NCI-H146 treated with DMSO at 0.1 percent for 48 hours (cell line): ENCODE data around the gene C6orf52.
"Not testable (repeated sequence)": the region's sequence is repeated elsewhere in the genome, so short reads cannot be mapped to it uniquely, and the experiment has no call there.

Experiments
- DNase-seq: peaks from one replicate; lab custom pipeline; 2025; ENCODE audit not compliant: unreplicated experiment; lab: John Stamatoyannopoulos, UW

C6orf52 gene

DNA sequence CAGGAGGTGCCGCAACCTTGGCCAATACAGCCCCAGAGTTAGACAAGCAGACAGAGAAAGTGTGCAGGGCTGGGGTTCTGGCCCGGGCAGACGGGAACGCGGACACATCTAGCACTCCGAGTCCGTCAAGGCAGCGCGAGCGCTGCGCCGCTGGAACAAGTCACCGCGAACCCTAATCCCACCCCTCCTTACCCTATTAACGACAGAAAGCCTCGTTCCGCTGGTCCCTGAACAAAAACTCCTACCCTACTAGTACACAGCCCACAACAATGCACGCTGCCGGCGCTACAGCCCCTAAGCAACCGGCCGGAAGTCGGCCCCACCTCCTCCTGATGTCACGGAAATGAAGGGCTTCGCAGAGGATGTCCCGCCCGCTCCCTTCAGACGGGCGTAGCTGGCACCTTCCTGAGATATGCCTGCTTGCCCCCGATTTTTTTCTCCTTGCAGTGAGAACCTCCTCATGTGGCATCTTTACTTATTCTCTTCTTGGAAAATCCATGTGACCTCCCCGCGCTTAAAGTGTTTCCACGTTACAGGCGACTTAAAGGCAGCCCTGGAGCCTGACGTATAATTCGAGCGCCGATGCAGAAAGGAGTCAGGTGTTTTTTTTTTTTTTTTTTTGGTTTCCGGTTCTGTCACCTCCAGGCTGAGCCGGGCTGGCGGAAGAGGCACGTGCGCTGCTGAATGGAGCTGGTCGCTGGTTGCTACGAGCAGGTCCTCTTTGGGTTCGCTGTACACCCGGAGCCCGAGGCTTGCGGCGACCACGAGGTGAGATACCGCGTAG, at the start of gene C6orf52, which contains the start of gene PAK1IP1:
TSS of gene C6orf52 (minus strand) at position 315 of the 784 bp plus-strand sequence. CDS start 7,066 bp downstream, outside the sequence.
TSS of gene PAK1IP1 (plus strand) at position 671 of the 784 bp plus-strand sequence. CDS start at position 685, 14 bp downstream.
- peak; percentile 94 for DNase-seq

DNA sequence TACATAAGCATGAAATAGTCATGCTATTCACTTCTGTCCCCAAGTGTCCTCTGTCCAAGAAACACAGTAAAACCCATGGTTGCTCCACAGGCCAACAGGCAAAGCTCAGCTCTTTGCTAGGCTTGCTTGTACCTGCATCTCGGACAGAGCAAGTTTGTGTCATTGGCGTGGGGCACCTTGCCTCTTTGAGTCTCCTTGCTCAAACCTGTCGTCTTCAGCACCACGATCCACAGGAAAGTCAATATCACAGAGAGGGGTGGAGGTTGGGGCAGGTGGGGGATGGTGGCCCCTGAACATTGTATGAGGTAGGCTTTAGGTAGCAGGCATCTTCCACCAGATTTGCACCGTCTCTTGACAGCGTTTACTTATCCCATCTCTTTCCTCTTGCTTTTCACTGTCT, 49.1 kb upstream of the C6orf52 start:
- no peak for DNase-seq

DNA sequence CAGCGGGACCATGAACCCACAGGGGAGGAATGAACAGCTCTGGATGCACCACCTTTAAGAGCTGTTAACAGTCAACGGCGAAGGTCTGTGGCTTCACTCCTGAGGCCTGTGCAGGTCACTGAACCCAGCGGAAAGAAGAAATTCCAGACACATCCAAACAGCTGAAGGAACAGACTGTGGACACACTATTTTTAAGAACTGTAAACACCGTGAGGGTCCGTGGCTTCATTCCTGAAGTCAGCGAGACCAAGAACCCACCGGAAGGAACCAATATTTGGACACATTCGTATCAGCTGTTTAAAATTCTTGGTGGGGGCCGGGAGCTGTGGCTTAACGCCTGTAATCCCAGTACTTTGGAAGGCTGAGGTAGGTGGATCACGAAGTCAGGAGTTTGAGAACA, 47.8 kb upstream of the C6orf52 start:
- no peak for DNase-seq

DNA sequence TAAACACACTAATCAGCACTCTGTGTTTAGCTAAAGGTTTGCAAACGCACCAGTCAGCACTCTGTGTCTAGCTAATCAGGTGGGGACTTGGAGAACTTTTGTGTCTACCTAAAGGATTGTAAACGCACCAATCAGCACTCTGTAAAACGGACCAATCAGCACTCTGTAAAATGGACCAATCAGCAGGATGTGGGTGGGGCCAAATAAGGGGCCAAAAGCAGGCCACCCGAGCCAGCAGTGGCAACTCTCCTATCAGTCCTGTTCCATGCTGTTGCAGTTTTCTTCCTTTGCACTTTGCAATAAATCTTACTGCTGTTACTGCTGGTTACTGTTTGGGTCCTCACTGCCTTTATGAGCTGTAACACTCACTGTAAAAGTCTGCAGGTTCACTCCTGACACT, 47.2 kb upstream of the C6orf52 start:
- DNase-seq: not testable (repeated sequence)

DNA sequence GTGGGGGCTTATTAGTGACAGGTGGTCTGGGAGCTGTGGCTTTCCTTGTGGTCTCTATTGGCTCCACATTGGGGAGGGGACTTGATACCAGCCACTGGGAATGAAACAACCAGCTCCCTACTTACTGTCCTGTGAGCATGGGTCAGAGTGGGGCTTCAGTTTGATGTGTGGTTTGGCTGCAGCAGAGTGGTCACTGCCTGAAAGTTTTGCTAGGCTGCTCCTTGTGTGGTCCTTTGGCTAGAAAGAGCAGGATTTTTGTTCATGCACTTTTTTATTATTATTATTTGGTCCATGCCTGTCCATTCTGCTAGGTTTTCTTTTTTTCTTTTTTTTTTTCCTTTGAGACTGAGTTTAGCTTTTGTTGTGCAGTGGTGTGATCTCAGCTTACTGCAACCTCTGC, 45.6 kb upstream of the C6orf52 start:
- no peak for DNase-seq

DNA sequence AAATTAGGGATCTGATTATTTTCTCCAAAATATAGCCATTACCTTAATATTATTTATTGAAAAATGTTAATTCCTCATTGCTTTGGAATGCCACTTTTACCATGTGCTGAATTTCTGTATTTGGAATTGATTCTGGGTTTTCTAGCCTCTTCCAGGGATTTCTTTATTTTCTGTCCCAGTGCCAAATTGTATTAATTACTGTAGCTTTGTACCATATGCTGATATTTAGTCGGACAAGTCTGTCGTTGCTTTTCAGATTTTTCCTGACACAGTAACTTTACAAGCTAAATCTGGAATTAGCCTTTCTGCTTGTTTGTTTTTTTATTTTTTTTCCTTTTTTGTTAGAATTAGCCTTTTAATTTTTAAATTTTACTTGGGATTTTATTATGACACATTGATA, 42.3 kb upstream of the C6orf52 start:
- no peak for DNase-seq

DNA sequence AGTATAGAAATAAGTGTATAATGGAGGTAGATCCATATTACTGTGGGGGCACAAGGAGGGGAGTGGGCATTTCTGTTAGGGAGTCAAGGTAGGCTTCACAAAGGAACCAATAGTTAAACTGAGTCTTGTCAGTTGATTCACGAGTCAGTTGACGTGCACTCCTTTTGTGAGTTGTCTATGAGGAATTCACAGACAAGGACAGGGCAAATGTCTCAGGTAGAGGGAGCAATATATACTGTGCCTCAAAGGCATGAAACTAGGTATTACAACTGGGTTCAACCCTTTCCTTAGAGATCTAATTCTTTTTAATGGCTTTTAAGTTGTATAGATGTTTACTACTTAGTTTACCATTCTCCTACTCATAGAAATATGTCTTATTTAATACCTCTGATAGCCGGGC, 39.4 kb upstream of the C6orf52 start:
- DNase-seq: no peak

DNA sequence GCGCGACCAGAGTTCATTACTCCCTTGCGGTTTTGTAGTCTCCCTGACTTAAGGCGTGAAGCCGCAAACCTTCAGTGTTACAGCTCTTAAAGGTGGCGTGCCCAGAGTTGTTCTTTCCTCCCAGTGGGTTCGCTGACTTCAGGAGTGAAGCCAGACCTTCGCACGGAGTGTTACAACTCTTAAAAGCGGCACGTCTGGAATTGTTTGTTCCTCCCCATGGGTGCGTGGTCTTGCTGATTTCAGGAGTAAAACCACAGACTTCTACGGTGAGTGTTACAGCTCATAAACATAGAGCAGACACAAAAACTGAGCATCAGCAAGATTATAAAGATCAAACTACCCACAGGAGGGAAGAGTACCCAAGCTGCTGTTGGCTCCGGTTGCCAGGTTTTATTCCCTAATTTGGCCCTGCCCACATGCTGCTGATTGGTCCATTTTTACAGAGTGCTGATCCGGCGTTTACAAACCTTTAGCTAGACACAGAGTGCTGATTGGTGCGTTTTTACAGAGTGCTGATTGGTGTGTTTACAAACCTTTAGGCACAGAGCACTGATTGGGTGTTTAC, 38.8 kb upstream of the C6orf52 start:
- DNase-seq: no peak

DNA sequence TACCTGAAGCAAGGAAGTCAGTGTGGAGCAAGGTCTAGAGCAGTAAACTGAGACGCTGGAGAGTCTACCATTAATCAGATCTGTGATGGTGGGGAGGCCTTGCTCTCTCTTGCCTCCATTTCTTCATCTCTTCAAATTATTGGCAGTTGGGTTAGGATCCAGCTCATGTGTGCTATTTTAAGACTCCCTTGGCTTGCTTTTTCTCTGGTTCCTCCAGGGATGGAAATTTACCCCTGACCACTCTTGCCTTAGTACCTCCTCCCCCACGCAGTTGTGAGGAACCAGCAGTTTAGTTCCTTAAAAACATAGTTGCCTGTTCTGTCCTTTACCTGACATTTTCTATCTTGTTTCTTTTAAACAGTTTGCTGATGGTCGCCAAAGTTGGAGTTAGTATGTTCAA, 35.8 kb upstream of the C6orf52 start:
- no peak for DNase-seq

DNA sequence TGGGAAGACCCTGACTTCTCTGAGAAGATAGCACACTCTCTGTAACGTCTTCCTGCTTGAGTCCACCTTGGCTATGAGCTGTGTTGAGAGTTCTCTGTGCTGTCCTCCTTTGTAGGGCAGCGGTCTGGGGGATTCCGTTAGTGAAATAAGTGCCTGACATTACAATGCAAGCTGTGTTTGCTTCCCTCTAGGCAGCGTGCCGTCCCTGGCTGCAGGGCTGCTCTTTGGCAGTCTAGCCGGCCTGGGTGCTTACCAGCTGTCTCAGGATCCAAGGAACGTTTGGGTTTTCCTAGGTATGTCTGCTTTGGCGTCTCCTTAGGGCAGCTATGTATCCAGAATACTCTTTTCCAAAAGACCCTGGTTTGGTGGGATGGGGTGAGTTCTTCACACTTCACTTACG, 31.3 kb upstream of the C6orf52 start:
- DNase-seq: no peak

DNA sequence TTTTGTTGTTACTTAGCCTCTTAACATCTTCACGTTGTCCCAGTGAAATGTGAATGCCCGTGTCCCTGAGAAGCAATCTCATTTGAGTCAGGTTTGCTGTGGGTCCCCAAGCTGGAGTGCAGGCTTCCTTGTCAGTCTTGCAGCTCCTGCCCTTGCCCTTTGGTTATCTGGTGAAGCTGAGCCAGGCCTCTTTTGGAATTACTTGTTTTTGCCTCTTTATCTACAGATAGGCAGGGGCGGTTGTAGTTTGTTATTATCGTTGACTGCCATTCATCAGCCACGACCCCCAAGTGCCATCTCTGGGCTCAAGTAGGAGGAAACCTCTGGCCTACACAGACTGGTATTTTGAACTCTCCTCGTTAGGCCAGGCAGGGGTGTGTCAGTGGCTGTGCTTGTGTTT, 30.6 kb upstream of the C6orf52 start:
- DNase-seq: no peak

DNA sequence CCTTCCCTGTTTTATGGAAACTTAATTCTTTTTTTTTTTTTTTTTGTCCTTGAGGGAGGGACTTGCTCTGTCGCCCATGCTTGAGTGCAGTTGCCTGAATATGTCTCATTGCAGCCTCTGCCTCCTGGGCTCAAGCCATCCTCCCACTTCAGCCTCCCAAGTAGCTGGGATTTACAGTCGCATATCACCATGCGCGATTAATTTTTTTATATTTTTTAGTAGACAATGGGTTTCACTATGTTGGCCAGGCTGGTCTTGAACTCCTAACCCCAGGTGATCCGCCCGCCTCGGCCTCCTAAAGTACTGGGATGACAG, 29.1 kb upstream of the C6orf52 start:
- no peak for DNase-seq

DNA sequence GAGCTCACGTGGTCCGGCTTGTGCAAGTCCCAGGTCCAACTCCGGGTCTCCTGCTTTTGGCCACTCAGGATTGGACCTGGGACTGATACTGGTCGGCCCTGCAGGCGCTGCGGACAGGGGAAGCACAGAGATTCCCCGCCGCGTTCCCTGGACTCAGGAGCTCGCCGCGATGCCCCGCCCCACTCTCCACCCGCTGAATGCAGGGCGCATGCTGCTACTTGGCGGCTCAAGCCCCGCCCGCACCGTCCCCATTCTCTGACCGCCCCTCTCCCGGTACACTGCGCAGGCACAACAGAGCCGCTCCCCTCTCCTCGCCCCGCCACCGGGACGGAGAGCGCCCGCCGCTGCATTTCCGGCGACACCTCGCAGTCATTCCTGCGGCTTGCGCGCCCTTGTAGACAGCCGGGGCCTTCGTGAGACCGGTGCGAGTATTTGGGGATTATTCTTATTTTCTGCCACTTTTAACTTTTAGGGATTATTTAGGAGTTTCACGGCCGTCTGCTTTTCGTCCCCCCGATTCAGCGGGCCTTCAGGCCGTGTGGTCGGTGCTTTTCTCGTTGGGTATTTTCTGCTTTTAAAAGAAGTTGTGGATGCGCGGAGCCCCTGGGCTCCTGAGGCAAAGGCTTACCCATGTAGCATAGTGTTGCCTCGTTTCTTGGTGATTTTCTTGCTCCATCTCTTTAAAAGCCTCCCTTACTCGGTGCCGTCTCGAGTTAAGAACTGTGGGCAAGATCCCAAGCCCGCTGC, 28.6 kb upstream of the C6orf52 start, which contains the start of gene TMEM14C:
TSS of gene TMEM14C (plus strand) at position 251 of the 747 bp plus-strand sequence. CDS start 1,544 bp downstream, outside the sequence.
- peak; percentile 94 for DNase-seq

DNA sequence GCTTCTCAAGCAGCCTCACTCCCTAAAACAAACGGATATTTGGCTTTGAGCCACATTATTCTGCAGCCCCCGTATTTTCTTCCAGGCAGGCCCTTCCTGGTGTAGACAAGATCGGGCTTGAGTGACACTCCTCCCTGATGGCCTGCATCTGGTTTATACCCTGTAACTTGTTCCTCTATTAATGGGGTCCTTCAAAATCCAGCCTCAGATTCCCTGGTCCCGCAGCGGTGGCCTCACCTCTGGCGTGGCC, 28.1 kb upstream of the C6orf52 start:
- DNase-seq: no peak

DNA sequence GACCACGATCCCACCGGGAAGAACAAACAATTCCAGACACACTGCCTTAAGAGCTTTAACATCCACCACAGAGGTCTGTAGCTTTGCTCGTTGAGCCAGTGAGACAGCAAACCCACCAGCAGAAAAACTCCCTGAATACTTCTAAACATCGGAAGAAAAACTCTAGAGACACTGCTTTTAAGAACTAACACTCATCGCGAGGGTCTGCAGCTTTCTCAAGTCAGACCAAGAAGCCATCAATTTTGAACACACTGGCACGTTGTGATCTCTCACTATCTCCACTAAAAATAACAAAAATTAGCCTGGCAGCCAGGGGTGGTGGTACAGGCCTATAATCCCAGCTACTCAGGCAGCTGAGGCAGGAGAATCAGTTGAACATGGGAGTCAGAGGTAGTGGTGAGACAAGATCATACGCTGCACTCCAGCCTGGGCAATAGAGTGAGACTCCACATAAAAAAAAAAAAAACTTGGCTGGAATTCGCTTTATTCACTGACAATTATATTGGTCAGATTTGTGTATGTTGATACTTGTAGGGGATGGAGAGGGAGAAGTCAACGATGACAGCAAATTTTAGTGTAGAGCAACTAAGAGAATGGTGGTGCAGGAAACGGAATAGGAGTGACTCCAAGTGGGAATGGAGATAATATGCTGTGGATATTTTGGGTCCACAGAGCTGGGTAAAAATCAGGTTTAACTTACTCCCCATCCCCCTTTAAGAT, 27.6 kb upstream of the C6orf52 start:
- no peak for DNase-seq

DNA sequence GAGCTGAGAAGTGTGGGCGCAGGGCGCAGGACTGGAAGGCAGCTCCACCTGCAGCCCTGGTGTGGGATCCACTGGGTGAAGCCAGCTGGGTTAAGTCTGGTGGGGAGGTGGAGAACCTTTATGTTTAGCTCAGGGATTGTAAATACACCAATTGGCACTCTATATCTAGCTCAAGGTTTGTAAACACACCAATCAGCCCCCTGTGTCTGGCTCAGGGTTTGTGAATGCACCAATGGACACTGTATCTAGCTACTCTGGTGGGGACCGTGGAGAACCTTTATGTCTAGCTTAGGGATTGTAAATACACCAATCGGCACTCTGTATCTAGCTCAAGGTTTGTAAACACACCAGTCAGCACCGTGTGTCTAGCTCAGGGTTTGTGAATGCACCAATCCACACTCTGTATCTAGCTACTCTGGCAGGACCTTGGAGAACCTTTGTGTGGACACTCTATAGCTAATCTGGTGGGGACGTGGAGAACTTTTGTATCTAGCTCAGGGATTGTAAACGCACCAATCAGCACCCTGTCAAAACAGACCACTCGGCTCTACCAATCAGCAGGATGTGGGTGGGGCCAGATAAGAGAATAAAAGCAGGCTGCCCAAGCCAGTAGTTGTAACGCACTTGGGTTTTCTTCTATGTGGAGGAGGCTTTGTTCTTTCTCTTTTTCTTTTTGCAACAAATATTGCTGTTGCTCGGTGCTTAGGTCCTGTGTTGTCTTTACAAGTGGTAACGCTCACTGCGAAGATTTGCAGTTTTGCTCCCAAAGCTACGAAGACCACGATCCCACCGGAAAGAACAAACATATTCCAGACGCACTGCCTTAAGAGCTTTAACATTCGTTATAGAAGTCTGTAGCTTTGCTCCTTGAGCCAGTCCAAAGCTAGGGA, 26.8 kb upstream of the C6orf52 start:
- DNase-seq: not testable (repeated sequence)

DNA sequence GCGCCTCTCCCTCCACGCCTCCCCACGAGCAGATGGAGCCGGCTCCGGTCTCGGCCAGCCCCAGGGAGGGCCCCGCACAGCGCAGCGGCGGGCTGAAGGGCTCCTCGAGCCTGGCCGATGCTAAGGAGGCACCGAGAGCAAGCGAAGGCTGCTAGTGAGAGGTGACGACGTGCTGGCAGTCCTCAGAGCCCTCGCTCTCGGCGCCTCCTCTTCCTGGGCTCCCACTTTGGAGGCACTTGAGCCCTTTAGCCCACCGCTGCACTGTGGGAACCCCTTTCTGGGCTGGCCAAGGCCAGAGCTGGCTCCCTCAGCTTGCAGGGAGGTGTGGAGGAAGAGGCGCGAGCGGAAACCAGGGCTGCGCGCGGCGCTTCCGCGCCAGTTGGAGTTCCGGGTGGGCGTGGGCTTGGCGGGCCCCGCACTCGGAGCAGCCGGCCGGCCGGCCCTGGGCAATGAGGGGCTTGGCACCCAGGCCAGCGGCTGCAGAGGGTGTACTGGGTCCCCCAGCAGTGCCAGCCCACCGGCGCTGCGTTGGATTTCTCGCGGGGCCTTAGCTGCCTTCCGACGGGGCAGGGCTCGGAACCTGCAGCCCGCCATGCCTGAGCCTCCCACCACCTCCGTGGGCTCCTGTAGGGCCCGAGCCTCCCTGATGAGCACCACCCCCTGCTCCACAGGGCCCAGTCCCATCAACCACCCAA, 26.0 kb upstream of the C6orf52 start:
- no peak for DNase-seq

DNA sequence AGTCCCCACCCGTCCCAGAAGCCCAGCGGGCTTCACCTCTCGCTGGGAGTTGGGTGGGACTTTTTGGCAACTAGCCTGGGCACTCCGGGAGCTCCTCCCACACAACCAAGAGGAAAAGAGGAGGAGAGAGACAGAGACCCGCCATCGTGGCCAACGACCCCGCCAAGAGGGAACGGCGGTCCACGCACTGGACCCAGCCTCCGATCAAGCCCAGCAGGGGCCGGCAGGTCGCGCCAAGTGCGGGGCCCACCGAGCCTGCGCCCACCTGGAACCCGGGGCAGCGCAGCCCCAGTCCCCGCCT, 25.5 kb upstream of the C6orf52 start:
- no peak for DNase-seq

DNA sequence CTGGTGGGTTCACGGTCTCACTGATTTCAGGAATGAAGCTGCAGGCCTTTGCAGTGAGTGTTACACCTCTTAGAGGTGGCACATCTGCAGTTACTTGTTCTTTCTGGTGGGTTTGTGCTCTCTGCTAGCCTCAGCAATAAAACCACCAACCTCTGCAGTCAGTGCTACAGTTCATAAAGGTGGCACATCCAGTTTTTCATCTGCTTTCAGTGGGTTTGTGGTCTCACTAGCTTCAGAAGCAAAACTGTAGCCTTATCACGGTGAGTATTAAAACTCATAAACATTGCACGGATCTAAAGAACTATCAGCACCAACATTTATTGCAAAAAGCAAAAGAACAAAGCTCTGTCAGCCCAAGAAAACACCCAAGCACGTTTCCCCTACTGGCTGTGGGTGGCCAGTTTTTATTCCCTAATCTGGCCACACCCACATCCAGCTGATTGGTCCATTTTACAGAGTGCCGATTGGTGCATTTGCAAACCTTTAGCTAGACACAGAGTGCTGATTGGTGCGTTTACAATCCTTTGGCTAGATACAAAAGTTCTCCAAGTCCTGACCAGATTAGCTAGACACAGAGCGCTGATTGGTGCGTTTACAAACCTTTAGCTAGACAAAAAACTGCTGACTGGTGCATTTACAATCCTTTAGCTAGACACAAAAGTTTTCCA, 25.0 kb upstream of the C6orf52 start:
- DNase-seq: no peak

DNA sequence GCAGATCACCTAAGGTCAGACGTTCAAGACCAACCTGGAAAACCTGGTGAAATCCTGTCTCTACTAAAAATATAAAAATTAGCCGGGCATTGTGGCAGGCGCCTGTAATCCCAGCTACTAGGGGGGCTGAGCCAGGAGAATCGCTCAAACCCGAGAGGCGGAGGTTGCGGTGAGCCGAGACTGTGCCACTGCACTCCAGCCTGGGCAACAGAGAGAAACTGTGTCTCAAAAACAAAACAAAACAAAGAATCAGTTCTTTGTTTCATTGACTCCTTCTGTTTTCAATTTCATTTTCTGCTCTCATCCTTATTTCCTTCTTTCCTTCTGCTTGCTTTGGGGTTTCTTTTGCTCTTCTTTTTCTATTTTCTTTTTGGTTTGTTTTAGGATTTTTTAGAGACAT, 19.5 kb upstream of the C6orf52 start:
- DNase-seq: no peak
